K562 (cell line): ENCODE data around the gene GOLGA8H. TPM values are rescaled to one million over a fixed set of nuclear protein-coding genes. Genes with fewer than 3 reads are reported as not detected.
"Not testable (repeated sequence)": the region's sequence is repeated elsewhere in the genome, so short reads cannot be mapped to it uniquely, and the experiment has no call there.

ENCODE experiments used
- C11orf30 ChIP-seq: fragments of 450-650 bp; IDR thresholded peaks from 2 replicates; pipeline ENCODE4 v1.6.1; 2016; ENCODE audit warnings: low read depth, mild to moderate bottlenecking
- CXXC5 ChIP-seq: fragments of 250-450 bp; sonication (Bioruptor Pico); IDR thresholded peaks from 2 replicates; pipeline ENCODE4 v1.8.0; 2022; ENCODE audit warnings: inconsistent platforms, mild to moderate bottlenecking, moderate library complexity
- EP400 ChIP-seq: fragments of 450-650 bp; IDR thresholded peaks from 2 replicates; pipeline ENCODE4 v1.6.1; 2017; ENCODE audit warnings: antibody characterized with exemption, mild to moderate bottlenecking, moderate library complexity
- ETV1 ChIP-seq: fragments of 450-650 bp; conservative IDR thresholded peaks from 2 replicates; pipeline ENCODE4 v1.6.1; 2016; ENCODE audit warnings: missing genetic modification characterization, control low read depth, low read depth, missing compliant biosample characterization
- FOS ChIP-seq: IDR thresholded peaks from 3 replicates; pipeline ENCODE4 v1.6.1; 2011; ENCODE audit not compliant: insufficient read length; ENCODE audit errors: extremely low read depth
- HCFC1 ChIP-seq: IDR thresholded peaks from 2 replicates; pipeline ENCODE4 v1.6.1; 2012; ENCODE audit warnings: low read depth, low read length, improper control_type of control experiment
- KDM5B ChIP-seq: fragments of 200-600 bp; sonication (generic); IDR thresholded peaks from 2 replicates; pipeline ENCODE4 v1.6.1; 2012; ENCODE audit warnings: low read depth, mild to moderate bottlenecking, moderate library complexity, low read length, control low read depth, inconsistent platforms; ENCODE audit not compliant: insufficient replicate concordance
- MAX ChIP-seq: sonication (generic); formaldehyde crosslinking; IDR thresholded peaks from 2 replicates; pipeline ENCODE4 v1.9.0; 2022; ENCODE audit warnings: mild to moderate bottlenecking, missing genetic modification reagents
- MBD2 ChIP-seq: sonication (generic); IDR thresholded peaks from 2 replicates; pipeline ENCODE4 v1.6.1; 2016; ENCODE audit warnings: low read depth, borderline replicate concordance
- MNT ChIP-seq, 2 experiments: fragments of 450-650 bp; conservative IDR thresholded peaks; 2 replicates each; pipeline ENCODE4 v1.6.1; 2017; ENCODE audit warnings: mild to moderate bottlenecking in 2 of 2, moderate library complexity in 2 of 2
- NCOA2 ChIP-seq, 2 experiments: fragments of 450-650 bp; IDR thresholded peaks; 2 replicates each; pipeline ENCODE4 v1.6.1; 2018; ENCODE audit warnings: mild to moderate bottlenecking in 2 of 2, moderate library complexity in 1 of 2; ENCODE audit not compliant: partially characterized antibody in 2 of 2
- NFE2 ChIP-seq: IDR thresholded peaks from 2 replicates; pipeline ENCODE4 v1.6.1; 2014; ENCODE audit warnings: antibody characterized with exemption, low read depth
- NFRKB ChIP-seq: fragments of 450-650 bp; IDR thresholded peaks from 2 replicates; pipeline ENCODE4 v1.6.1; 2016; ENCODE audit warnings: low read depth
- NFYB ChIP-seq: IDR thresholded peaks from 2 replicates; pipeline ENCODE4 v1.6.1; 2011; ENCODE audit warnings: mild to moderate bottlenecking, moderate library complexity; ENCODE audit not compliant: insufficient read length; ENCODE audit errors: extremely low read depth
- POLR2A ChIP-seq: fragments of 450-650 bp; conservative IDR thresholded peaks from 2 replicates; pipeline ENCODE4 v1.6.1; 2016
- POLR2B ChIP-seq: fragments of 450-650 bp; IDR thresholded peaks from 2 replicates; pipeline ENCODE4 v1.6.1; 2018; ENCODE audit warnings: low read depth; ENCODE audit not compliant: partially characterized antibody
- SAP30 ChIP-seq: fragments of 200-600 bp; sonication (generic); IDR thresholded peaks from 2 replicates; pipeline ENCODE4 v1.6.1; 2012; ENCODE audit warnings: borderline replicate concordance, low read depth, mild to moderate bottlenecking, moderate library complexity, low read length, control low read depth, inconsistent platforms; ENCODE audit not compliant: insufficient read depth, poor library complexity, severe bottlenecking
- TAF9B ChIP-seq: fragments of 450-650 bp; IDR thresholded peaks from 2 replicates; pipeline ENCODE4 v1.6.1; 2018; ENCODE audit warnings: mild to moderate bottlenecking; ENCODE audit not compliant: partially characterized antibody
- TOE1 ChIP-seq, 2 experiments: fragments of 450-650 bp in 1 of 2; sonication (generic) in 1 of 2; formaldehyde crosslinking in 1 of 2; IDR thresholded peaks; 2 replicates each; pipeline versions ENCODE4 v1.7.1 to v1.8.0; 2016 to 2022; ENCODE audit warnings: borderline replicate concordance in 2 of 2, mild to moderate bottlenecking in 2 of 2, antibody characterized with exemption in 1 of 2, inconsistent platforms in 1 of 2, low read depth in 1 of 2, missing genetic modification reagents in 1 of 2, moderate library complexity in 1 of 2
- VEZF1 ChIP-seq: fragments of 200-800 bp; sonication (Bioruptor generic); IDR thresholded peaks from 2 replicates; pipeline ENCODE4 v1.6.1; 2017; ENCODE audit warnings: missing genetic modification characterization, missing compliant biosample characterization
- YY1 ChIP-seq, 3 experiments: IDR thresholded peaks; 2 replicates each; pipeline ENCODE4 v1.6.1; 2011; ENCODE audit warnings: low read length in 2 of 3, mild to moderate bottlenecking in 2 of 3, moderate library complexity in 2 of 3, borderline replicate concordance in 1 of 3, control low read depth in 1 of 3, low read depth in 1 of 3; ENCODE audit not compliant: insufficient read depth in 3 of 3, insufficient replicate concordance in 2 of 3, control insufficient read depth in 1 of 3, insufficient read length in 1 of 3; ENCODE audit errors: extremely low read depth in 1 of 3
- ZNF766 ChIP-seq: fragments of 200-800 bp; sonication (Bioruptor generic); conservative IDR thresholded peaks from 2 replicates; pipeline ENCODE4 v1.6.1; 2016; ENCODE audit warnings: missing genetic modification characterization, missing compliant biosample characterization
- polyA plus RNA-seq, 8 experiments: library from polyadenylated mRNA; depleted of rRNA in 4 of 8; stranded (reverse) in 5 of 8; unstranded in 3 of 8; fragments of >200 nt; fragmentation: Nextera tagmentation in 2 of 8; fragmentation: Illumina TruSeq in 1 of 8; extraction: Ambion mirVana in 2 of 8; extraction: Trizol in 1 of 8; gene quantifications; 2 replicates each; pipeline versions ENCODE4 v1.2.1 to v1.2.3, GENCODE V29; 2011 to 2014; ENCODE audit warnings: inconsistent platforms in 1 of 8, missing spikeins in 1 of 8
- total RNA-seq, 7 experiments: library from RNA; depleted of rRNA in 6 of 7; stranded (reverse); fragments of >200 nt in 6 of 7; fragmentation: Illumina TruSeq in 2 of 7; extraction: Trizol in 2 of 7; gene quantifications; 2 replicates each; pipeline versions ENCODE4 v1.2.1 to v1.2.3, GENCODE V29; 2011 to 2021; ENCODE audit warnings: low replicate concordance in 1 of 7

The GOLGA8H gene
- total and polyA plus RNA-seq, 9 of the 15 experiments (the other 6 are each of a cell fraction or from before 2014, with no cell fraction given), result 0.04 TPM; not detected in 8

- TF ChIP-seq VEZF1 (CRISPR knock-in tag) (peak; percentile 95), NCOA2 (IDR thresholded peaks at IDR 0.05; ENCODE audit: partially characterized antibody in 2 of 2) (peak in 1 of 2 experiments; percentile 94), NFRKB (0 out of 2 replicates have a peak, but pooled peaks have one; percentile 35), YY1 (IDR thresholded peaks at IDR 0.05; ENCODE audit: borderline replicate concordance in 1 of 3, control insufficient read depth in 1 of 3, extremely low read depth in 1 of 3, insufficient read depth in 3 of 3, insufficient read length in 1 of 3, insufficient replicate concordance in 2 of 3, low read depth in 1 of 3, low read length in 2 of 3) (peak in 1 of 3 experiments; percentile 77), MNT (conservative IDR thresholded peaks at IDR 0.05) (peak; percentile 37 to 85; a peak in 3 of 4 replicates), EP400 (peak; percentile 97), MAX (CRISPR knock-in tag) (peak; percentile 33; the same call in 1 of the 2 replicates), HCFC1 (peak; percentile 16), NFE2 (peak; percentile 66), MBD2 (0 out of 2 replicates have a peak, but pooled peaks have one; percentile 45), CXXC5 (CRISPR knock-in tag) (peak; percentile 67), FOS (peak; percentile 16), TAF9B (peak; percentile 65), ETV1 (tag) (0 out of 2 replicates have a peak, but pooled peaks have one; percentile 14), KDM5B (peak; percentile 21), TOE1 (IDR thresholded peaks at IDR 0.05; ENCODE audit: borderline replicate concordance) (0 out of 2 replicates have a peak, but pooled peaks have one; percentile 47), C11orf30 (peak; percentile 15; the same call in 1 of the 2 replicates), NFYB (peak; percentile 54), ZNF766 (CRISPR knock-in tag) (0 out of 2 replicates have a peak, but pooled peaks have one; percentile 26), POLR2A (peak; percentile 81), SAP30 (peak; percentile 89), POLR2B (peak; percentile 49)
- not testable (repeated sequence) for TF ChIP-seq TOE1 (CRISPR knock-in tag; IDR thresholded peaks at IDR 0.05; ENCODE audit: borderline replicate concordance, low read depth)
Observed at GRCh38 chr15:30625436-30626193, 21.8 kb downstream of the GOLGA8H start, which contains the start of gene ARHGAP11B (continued).
